H9 (cell line): Measurements from ENCODE around the gene CSMD2. TPM values are rescaled to one million over a fixed set of nuclear protein-coding genes. Genes with fewer than 3 reads are reported as not detected.

Source experiments
- DNase-seq: peaks from one replicate; pipeline ENCODE4 v3.0.0-alpha.2; 2017
- H2AFZ ChIP-seq: one replicate; pipeline ENCODE4 v1.6.1; 2013; ENCODE audit warnings: mild to moderate bottlenecking, low read length, control low read depth, moderate library complexity
- H2AK5ac ChIP-seq: 2 replicates; pipeline ENCODE4 v1.6.1; 2013; ENCODE audit warnings: low read length, control low read depth, mixed read lengths; ENCODE audit not compliant: insufficient read length
- H2BK120ac ChIP-seq: one replicate; pipeline ENCODE4 v1.6.1; 2013; ENCODE audit warnings: low read depth, mild to moderate bottlenecking, low read length, control low read depth, inconsistent platforms; ENCODE audit not compliant: poor library complexity, severe bottlenecking
- H2BK12ac ChIP-seq: 2 replicates; pipeline ENCODE4 v1.6.1; 2013; ENCODE audit warnings: low read length, control low read depth, mixed read lengths, low read depth; ENCODE audit not compliant: insufficient read length
- H2BK15ac ChIP-seq: 2 replicates; pipeline ENCODE4 v1.6.1; 2013; ENCODE audit warnings: low read depth, low read length, control low read depth
- H2BK20ac ChIP-seq: one replicate; pipeline ENCODE4 v1.6.1; 2013; ENCODE audit warnings: low read depth, mild to moderate bottlenecking, low read length, control low read depth, inconsistent platforms; ENCODE audit not compliant: poor library complexity, severe bottlenecking
- H2BK5ac ChIP-seq: 2 replicates; pipeline ENCODE4 v1.6.1; 2013; ENCODE audit warnings: low read length, control low read depth, mixed read lengths; ENCODE audit not compliant: insufficient read length
- H3K14ac ChIP-seq: 2 replicates; pipeline ENCODE4 v1.6.1; 2013; ENCODE audit warnings: low read length, control low read depth; ENCODE audit not compliant: insufficient read depth
- H3K18ac ChIP-seq: 2 replicates; pipeline ENCODE4 v1.6.1; 2013; ENCODE audit warnings: low read depth, mild to moderate bottlenecking, mixed read lengths, low read length, control low read depth; ENCODE audit not compliant: insufficient read length
- H3K23ac ChIP-seq: 2 replicates; pipeline ENCODE4 v1.6.1; 2013; ENCODE audit warnings: low read length, control low read depth, mixed read lengths, low read depth; ENCODE audit not compliant: insufficient read length
- H3K23me2 ChIP-seq: 2 replicates; pipeline ENCODE4 v1.6.1; 2013; ENCODE audit warnings: low read depth, mild to moderate bottlenecking, mixed read lengths, low read length, control low read depth; ENCODE audit not compliant: insufficient read length, poor library complexity, severe bottlenecking
- H3K27ac ChIP-seq: 2 replicates; pipeline ENCODE4 v1.5.1; 2013; ENCODE audit warnings: low read length, control low read depth, mixed read lengths, low read depth; ENCODE audit not compliant: insufficient read length
- H3K27me3 ChIP-seq: 2 replicates; pipeline ENCODE4 v1.6.1; 2013; ENCODE audit warnings: low read length, control low read depth, inconsistent platforms; ENCODE audit not compliant: insufficient read depth
- H3K4ac ChIP-seq: 2 replicates; pipeline ENCODE4 v1.6.1; 2013; ENCODE audit warnings: low read depth, mild to moderate bottlenecking, control low read depth, inconsistent platforms, low read length, moderate library complexity
- H3K4me1 ChIP-seq: 2 replicates; pipeline ENCODE4 v1.6.1; 2013; ENCODE audit warnings: low read length, control low read depth, inconsistent platforms; ENCODE audit not compliant: insufficient read depth
- H3K4me2 ChIP-seq: 2 replicates; pipeline ENCODE4 v1.6.1; 2013; ENCODE audit warnings: low read length, control low read depth, mixed read lengths; ENCODE audit not compliant: insufficient read length, insufficient read depth
- H3K56ac ChIP-seq: 2 replicates; pipeline ENCODE4 v1.6.1; 2013; ENCODE audit warnings: low read depth, mild to moderate bottlenecking, mixed read lengths, low read length, control low read depth; ENCODE audit not compliant: insufficient read length
- H3K79me1 ChIP-seq: 2 replicates; pipeline ENCODE4 v1.6.1; 2013; ENCODE audit warnings: low read depth, mild to moderate bottlenecking, moderate library complexity, low read length, control low read depth, inconsistent platforms; ENCODE audit not compliant: insufficient read depth, poor library complexity, severe bottlenecking
- H3K79me2 ChIP-seq: 2 replicates; pipeline ENCODE4 v1.6.1; 2013; ENCODE audit warnings: low read length, control low read depth, inconsistent platforms; ENCODE audit not compliant: insufficient read depth
- H3K9ac ChIP-seq: 2 replicates; pipeline ENCODE4 v1.6.1; 2013; ENCODE audit warnings: low read length, control low read depth, mixed read lengths; ENCODE audit not compliant: insufficient read length; ENCODE audit errors: extremely low read depth
- H3K9me3 ChIP-seq: one replicate; pipeline ENCODE4 v1.6.1; 2013; ENCODE audit warnings: low read depth, low read length, inconsistent platforms; ENCODE audit not compliant: control insufficient read depth
- H3T11ph ChIP-seq: one replicate; pipeline ENCODE4 v1.6.1; 2013; ENCODE audit warnings: mild to moderate bottlenecking, low read length, control low read depth, inconsistent platforms
- H4K20me1 ChIP-seq: one replicate; pipeline ENCODE4 v1.6.1; 2013; ENCODE audit not compliant: control insufficient read depth, insufficient read length, insufficient read depth
- H4K5ac ChIP-seq: 2 replicates; pipeline ENCODE4 v1.6.1; 2013; ENCODE audit warnings: low read depth, mild to moderate bottlenecking, mixed read lengths, low read length, control low read depth; ENCODE audit not compliant: insufficient read length
- H4K8ac ChIP-seq: replicated peaks from 2 replicates; pipeline ENCODE4 v1.6.1; 2013; ENCODE audit warnings: low read length, control low read depth, mixed read lengths, low read depth; ENCODE audit not compliant: insufficient read length
- H4K91ac ChIP-seq: 2 replicates; pipeline ENCODE4 v1.6.1; 2013; ENCODE audit warnings: low read depth, mild to moderate bottlenecking, moderate library complexity, mixed read lengths, low read length, control low read depth; ENCODE audit not compliant: insufficient read length
- H3K27ac Mint-ChIP-seq, 3 experiments: 2 replicates in 2 of 3; 3 replicates in 1 of 3; pipeline ENCODE4 v1.8.0; 2020 to 2021; ENCODE audit warnings: mixed read lengths in 3 of 3, mild to moderate bottlenecking in 1 of 3, moderate library complexity in 1 of 3
- H3K27me3 Mint-ChIP-seq: 2 replicates; pipeline ENCODE4 v1.8.0; 2021; ENCODE audit warnings: low read depth, mild to moderate bottlenecking, moderate library complexity, mixed read lengths
- H3K36me3 Mint-ChIP-seq, 3 experiments: 2 replicates in 2 of 3; 3 replicates in 1 of 3; pipeline ENCODE4 v1.8.0; 2020 to 2021; ENCODE audit warnings: low read depth in 3 of 3, mixed read lengths in 3 of 3; ENCODE audit not compliant: insufficient read depth in 1 of 3
- H3K4me1 Mint-ChIP-seq, 2 experiments: 2 replicates each; pipeline ENCODE4 v1.8.0; 2020; ENCODE audit warnings: mixed read lengths in 2 of 2
- H3K4me3 Mint-ChIP-seq, 2 experiments: 2 replicates in 1 of 2; 3 replicates in 1 of 2; pipeline ENCODE4 v1.8.0; 2020 to 2021; ENCODE audit warnings: mild to moderate bottlenecking in 2 of 2, mixed read lengths in 2 of 2, moderate library complexity in 1 of 2
- H3K9me3 Mint-ChIP-seq, 2 experiments: 2 replicates in 1 of 2; 3 replicates in 1 of 2; pipeline ENCODE4 v1.8.0; 2020; ENCODE audit warnings: mild to moderate bottlenecking in 2 of 2, mixed read lengths in 2 of 2, moderate library complexity in 1 of 2
- whole genome bisulfite sequencing: extraction: QIAGEN DNeasy Blood & Tissue Kit; methylation state at CpG from one replicate; pipeline ENCODE4 v1.1.7; 2013; ENCODE audit warnings: missing lambda C conversion rate, low lambda C conversion rate, mixed read lengths; ENCODE audit not compliant: insufficient read length; ENCODE audit errors: extremely low coverage; 5-methylcytosine and 5-hydroxymethylcytosine counted together
- total RNA-seq: library from RNA; stranded (reverse); gene quantifications from 2 replicates; pipeline ENCODE4 v1.2.1, GENCODE V29; 2021
- TF ChIP-seq, protein P1 (sequence below): fragments of 200-600 bp; sonication (generic); conservative IDR thresholded peaks from 3 replicates; pipeline ENCODE4 v1.8.0; 2021; ENCODE audit warnings: antibody characterized with exemption, mild to moderate bottlenecking

Gene CSMD2
- total RNA-seq, 1 experiment from 2014 or later: 6.4 TPM

DNA sequence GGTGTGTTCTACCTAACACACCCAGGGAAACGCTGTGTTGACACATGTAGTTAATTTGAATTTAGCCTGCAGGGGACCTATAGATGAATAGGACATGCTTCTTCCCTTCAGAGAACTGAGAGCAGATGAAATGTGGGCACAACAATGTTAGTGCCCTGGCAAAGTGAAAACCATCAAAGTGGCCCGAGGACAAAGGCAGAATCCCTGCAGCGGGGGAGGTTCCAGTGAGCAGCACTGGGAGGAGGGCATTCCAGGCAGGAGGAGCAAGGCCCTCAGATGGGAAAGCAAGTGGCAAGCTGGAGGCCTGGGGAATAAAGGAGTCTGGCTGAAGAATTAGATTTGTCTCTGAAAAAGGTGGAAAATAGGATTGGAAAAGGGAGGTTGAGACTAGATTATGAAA lies 48.9 kb upstream of the CSMD2 start:
- DNase-seq: no peak
- 0 out of 7 replicates have a peak, but pooled peaks cover 0 to 3% (median 0%) of the 10 kb centered on the region in 3 experiments for H3K36me3 Mint-ChIP-seq

More for the DNA sequence above, 48.9 kb upstream of the CSMD2 start:
- H3K4me1 Mint-ChIP-seq: no peaks in the 10 kb centered on the region
- no peak overlapping the region for H3K4ac ChIP-seq
- H3K4me3 Mint-ChIP-seq: no peak overlapping the region
- H3K27me3 Mint-ChIP-seq: peaks cover 4% of the 10 kb centered on the region; the same call in 1 of the 2 replicates
- no peak overlapping the region for H2BK12ac ChIP-seq
- H2BK15ac ChIP-seq: no peak overlapping the region
- H3K27me3 ChIP-seq: no peaks in the 10 kb centered on the region
- no peaks in the 10 kb centered on the region for H3K79me2 ChIP-seq
- no peak overlapping the region for H3K23ac ChIP-seq
- H2BK120ac ChIP-seq: no peak overlapping the region
- H3K18ac ChIP-seq: no peak overlapping the region
- no peak overlapping the region for H3K27ac Mint-ChIP-seq
- H2BK20ac ChIP-seq: no peak overlapping the region
- H2AK5ac ChIP-seq: no peak overlapping the region
- H4K5ac ChIP-seq: no peak overlapping the region
- H3K79me1 ChIP-seq: no peaks in the 10 kb centered on the region
- no peak overlapping the region for H3K9ac ChIP-seq
- H3K9me3 ChIP-seq: no peaks in the 10 kb centered on the region
- H3K4me1 ChIP-seq: no peaks in the 10 kb centered on the region
- TF ChIP-seq, protein P1, sequence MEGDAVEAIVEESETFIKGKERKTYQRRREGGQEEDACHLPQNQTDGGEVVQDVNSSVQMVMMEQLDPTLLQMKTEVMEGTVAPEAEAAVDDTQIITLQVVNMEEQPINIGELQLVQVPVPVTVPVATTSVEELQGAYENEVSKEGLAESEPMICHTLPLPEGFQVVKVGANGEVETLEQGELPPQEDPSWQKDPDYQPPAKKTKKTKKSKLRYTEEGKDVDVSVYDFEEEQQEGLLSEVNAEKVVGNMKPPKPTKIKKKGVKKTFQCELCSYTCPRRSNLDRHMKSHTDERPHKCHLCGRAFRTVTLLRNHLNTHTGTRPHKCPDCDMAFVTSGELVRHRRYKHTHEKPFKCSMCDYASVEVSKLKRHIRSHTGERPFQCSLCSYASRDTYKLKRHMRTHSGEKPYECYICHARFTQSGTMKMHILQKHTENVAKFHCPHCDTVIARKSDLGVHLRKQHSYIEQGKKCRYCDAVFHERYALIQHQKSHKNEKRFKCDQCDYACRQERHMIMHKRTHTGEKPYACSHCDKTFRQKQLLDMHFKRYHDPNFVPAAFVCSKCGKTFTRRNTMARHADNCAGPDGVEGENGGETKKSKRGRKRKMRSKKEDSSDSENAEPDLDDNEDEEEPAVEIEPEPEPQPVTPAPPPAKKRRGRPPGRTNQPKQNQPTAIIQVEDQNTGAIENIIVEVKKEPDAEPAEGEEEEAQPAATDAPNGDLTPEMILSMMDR: no peak
- no peaks in the 10 kb centered on the region for H3K23me2 ChIP-seq
- no peak overlapping the region for H3K27ac ChIP-seq
- H4K20me1 ChIP-seq: no peaks in the 10 kb centered on the region
- no peak overlapping the region for H2AFZ ChIP-seq
- no peak overlapping the region for H4K91ac ChIP-seq
- no peak overlapping the region for H3K14ac ChIP-seq
- H4K8ac ChIP-seq: no peak overlapping the region
- H3K4me2 ChIP-seq: no peak overlapping the region
- no peak overlapping the region for H3T11ph ChIP-seq
- no peak overlapping the region for H3K56ac ChIP-seq
- WGBS: no CpG with 5 or more reads among the region's 3 CpGs
- H3K9me3 Mint-ChIP-seq: no peaks in the 10 kb centered on the region
- H2BK5ac ChIP-seq: no peak overlapping the region
